Right forelimb (tissue), 1 donor: ENCODE data around the gene L2HGDH.
"Not testable (repeated sequence)": the region's sequence is repeated elsewhere in the genome, so short reads cannot be mapped to it uniquely, and the experiment has no call there.

Experiments
- DNase-seq: peaks from one replicate; pipeline ENCODE4 v3.0.0-alpha.2; 2018

The L2HGDH gene

GRCh38 chr14:50339178-50339804, 27.3 kb upstream of the L2HGDH start:
- DNase-seq: no peak

- DNase-seq: no peak
Measured at GRCh38 chr14:50338587-50338986, 26.6 kb upstream of the L2HGDH start.

GRCh38 chr14:50335989-50336824, 24.2 kb upstream of the L2HGDH start:
- DNase-seq: peak; percentile 55

GRCh38 chr14:50335389-50335788, 23.4 kb upstream of the L2HGDH start:
- DNase-seq: peak; percentile 61

GRCh38 chr14:50334211-50334610, 22.2 kb upstream of the L2HGDH start:
- DNase-seq: no peak

- DNase-seq: no peak
Measured at GRCh38 chr14:50333014-50333509, 21.0 kb upstream of the L2HGDH start.

GRCh38 chr14:50331596-50331995, 19.6 kb upstream of the L2HGDH start:
- no peak for DNase-seq

- peak; percentile 76 for DNase-seq
Measured at GRCh38 chr14:50321009-50321660, 9.1 kb upstream of the L2HGDH start.

GRCh38 chr14:50320283-50320682, 8.3 kb upstream of the L2HGDH start:
- DNase-seq: no peak

- DNase-seq: no peak
Measured at GRCh38 chr14:50319721-50320120, 7.7 kb upstream of the L2HGDH start.

- DNase-seq: no peak
Measured at GRCh38 chr14:50319293-50319692, 7.3 kb upstream of the L2HGDH start.

- DNase-seq: no peak
Measured at GRCh38 chr14:50318031-50318626, 6.1 kb upstream of the L2HGDH start.

- not testable (repeated sequence) for DNase-seq
Measured at GRCh38 chr14:50314098-50314497, 2.1 kb upstream of the L2HGDH start.

GRCh38 chr14:50312734-50313054, 665 bp upstream of the L2HGDH start:
- DNase-seq: no peak

- DNase-seq: no peak
Measured at GRCh38 chr14:50311337-50311971, 575 bp downstream of the L2HGDH start.

GRCh38 chr14:50310445-50310844, 1.6 kb downstream of the L2HGDH start:
- no peak for DNase-seq

GRCh38 chr14:50308363-50308915, 3.6 kb downstream of the L2HGDH start:
- DNase-seq: no peak

GRCh38 chr14:50303744-50304471, 8.1 kb downstream of the L2HGDH start:
- DNase-seq: no peak

- DNase-seq: no peak
Measured at GRCh38 chr14:50301914-50302313, 10.1 kb downstream of the L2HGDH start.

- DNase-seq: no peak
Measured at GRCh38 chr14:50299585-50299984, 12.4 kb downstream of the L2HGDH start.

- no peak for DNase-seq
Measured at GRCh38 chr14:50290306-50290705, 21.7 kb downstream of the L2HGDH start.

GRCh38 chr14:50288146-50288545, 23.9 kb downstream of the L2HGDH start:
- DNase-seq: no peak
